Measurements from ENCODE around the gene ZNF135.

ZNF135 gene

GRCh38 chr19:58037927-58038687 is 21.0 kb upstream of the ZNF135 start:
- no peak overlapping the region for H3K4me3 ChIP-seq (ENCODE audit: low read length in 2 of 2)
- peak overlapping the region; percentile 82 for H2BK5ac ChIP-seq (ENCODE audit: low read length)
- DNase-seq (ENCODE audit: low spot score) = no peak
- peaks cover 0 to 5% of the 10 kb centered on the region in 2 donors for H3K36me3 ChIP-seq (replicated peaks in 1 of 2; ENCODE audit: control insufficient read depth in 2 of 2, insufficient read depth in 2 of 2, low read length in 2 of 2)
- H2AK5ac ChIP-seq (ENCODE audit: low read depth, low read length) = peak overlapping the region; percentile 97
- peaks cover 10 to 39% of the 10 kb centered on the region in 2 donors for H3K9me3 ChIP-seq (replicated peaks in 1 of 2; ENCODE audit: control insufficient read depth in 2 of 2, insufficient read depth in 1 of 2, low read depth in 1 of 2, low read length in 2 of 2)
- H2AFZ ChIP-seq (ENCODE audit: low read length) = peak overlapping the region; percentile 69
- H3K23ac ChIP-seq (ENCODE audit: low read depth, low read length, poor library complexity) = peak overlapping the region; percentile 65
- H3K27me3 ChIP-seq (ENCODE audit: control insufficient read depth in 3 of 3, insufficient read depth in 3 of 3, low read depth in 1 of 3, low read length in 3 of 3) = peaks cover 0 to 2% (median 0%) of the 10 kb centered on the region in 3 experiments
- no CpG with 5 or more reads among the region's 44 CpGs for WGBS, 2 donors (ENCODE audit: extremely low coverage in 2 of 2, insufficient read length in 2 of 2, insufficient replicate concordance in 1 of 2)
- peaks cover 3% of the 10 kb centered on the region for H3K79me1 ChIP-seq (ENCODE audit: low read depth, low read length)
- H4K91ac ChIP-seq (ENCODE audit: low read depth, low read length, poor library complexity) = peak overlapping the region; percentile 72
- peak overlapping the region; percentile 90 for H2BK12ac ChIP-seq (ENCODE audit: low read length)
- H3K4me1 ChIP-seq (ENCODE audit: control insufficient read depth in 2 of 2, insufficient read depth in 1 of 2, low read depth in 1 of 2, low read length in 2 of 2) = peaks cover 0 to 16% of the 10 kb centered on the region in 2 donors
- peak overlapping the region; percentile 70 for H3K9ac ChIP-seq (ENCODE audit: low read depth, low read length, poor library complexity)
- peak overlapping the region; percentile 92 for H3K18ac ChIP-seq (ENCODE audit: low read length)
- H3K14ac ChIP-seq (ENCODE audit: low read length) = peak overlapping the region; percentile 76
- peak overlapping the region; percentile 98 for H3K4ac ChIP-seq (ENCODE audit: low read length)
- H2BK15ac ChIP-seq (ENCODE audit: low read length) = no peak overlapping the region
- H3K27ac ChIP-seq (replicated peaks; ENCODE audit: low read length) = no peak overlapping the region
- peak overlapping the region; percentile 65 for H4K8ac ChIP-seq (ENCODE audit: low read depth, low read length)
- H2BK120ac ChIP-seq (ENCODE audit: low read depth, low read length) = peak overlapping the region; percentile 99
- no peak overlapping the region for H3K4me2 ChIP-seq (ENCODE audit: insufficient read depth, low read length, poor library complexity, severe bottlenecking)

GRCh38 chr19:58038688-58039204 is 20.3 kb upstream of the ZNF135 start:
- no peak overlapping the region for H4K91ac ChIP-seq (ENCODE audit: low read depth, low read length, poor library complexity)

GRCh38 chr19:58040751-58041525 is 18.1 kb upstream of the ZNF135 start:
- peaks cover 0 to 10% of the 10 kb centered on the region in 2 donors for H3K4me1 ChIP-seq (ENCODE audit: control insufficient read depth in 2 of 2, insufficient read depth in 1 of 2, low read depth in 1 of 2, low read length in 2 of 2)
- peaks cover 0 to 4% of the 10 kb centered on the region in 2 donors for H3K36me3 ChIP-seq (replicated peaks in 1 of 2; ENCODE audit: control insufficient read depth in 2 of 2, insufficient read depth in 2 of 2, low read length in 2 of 2)
- no peak overlapping the region for H2BK15ac ChIP-seq (ENCODE audit: low read length)
- H3K9ac ChIP-seq (ENCODE audit: low read depth, low read length, poor library complexity) = peak overlapping the region; percentile 77
- DNase-seq (ENCODE audit: low spot score) = no peak
- H3K27me3 ChIP-seq (ENCODE audit: control insufficient read depth in 3 of 3, insufficient read depth in 3 of 3, low read depth in 1 of 3, low read length in 3 of 3) = peaks cover 0 to 2% (median 0%) of the 10 kb centered on the region in 3 experiments
- no peak overlapping the region for H3K23ac ChIP-seq (ENCODE audit: low read depth, low read length, poor library complexity)
- no peak overlapping the region for H3K27ac ChIP-seq (replicated peaks; ENCODE audit: low read length)
- WGBS, 2 donors (ENCODE audit: extremely low coverage in 2 of 2, insufficient read length in 2 of 2, insufficient replicate concordance in 1 of 2) = no CpG with 5 or more reads among the region's 21 CpGs
- H3K14ac ChIP-seq (ENCODE audit: low read length) = no peak overlapping the region
- peaks cover 3% of the 10 kb centered on the region for H3K79me1 ChIP-seq (ENCODE audit: low read depth, low read length)
- H2BK12ac ChIP-seq (ENCODE audit: low read length) = no peak overlapping the region
- H2AFZ ChIP-seq (ENCODE audit: low read length) = peak overlapping the region; percentile 35
- peaks cover 22 to 37% of the 10 kb centered on the region in 2 donors for H3K9me3 ChIP-seq (replicated peaks in 1 of 2; ENCODE audit: control insufficient read depth in 2 of 2, insufficient read depth in 1 of 2, low read depth in 1 of 2, low read length in 2 of 2)
- H4K8ac ChIP-seq (ENCODE audit: low read depth, low read length) = no peak overlapping the region
- no peak overlapping the region for H3K4ac ChIP-seq (ENCODE audit: low read length)
- H3K18ac ChIP-seq (ENCODE audit: low read length) = no peak overlapping the region
- peak overlapping the region; percentile 10 for H2AK5ac ChIP-seq (ENCODE audit: low read depth, low read length)
- no peak overlapping the region for H2BK120ac ChIP-seq (ENCODE audit: low read depth, low read length)
- no peak overlapping the region for H4K91ac ChIP-seq (ENCODE audit: low read depth, low read length, poor library complexity)
- H3K4me2 ChIP-seq (ENCODE audit: insufficient read depth, low read length, poor library complexity, severe bottlenecking) = no peak overlapping the region
- no peak overlapping the region for H3K4me3 ChIP-seq (ENCODE audit: low read length in 2 of 2)
- no peak overlapping the region for H2BK5ac ChIP-seq (ENCODE audit: low read length)

More at GRCh38 chr19:58038688-58039204, 20.3 kb upstream of the ZNF135 start:
- peak overlapping the region; percentile 82 for H2BK5ac ChIP-seq (ENCODE audit: low read length)
- H3K27ac ChIP-seq (replicated peaks; ENCODE audit: low read length) = no peak overlapping the region
- H3K27me3 ChIP-seq (ENCODE audit: control insufficient read depth in 3 of 3, insufficient read depth in 3 of 3, low read depth in 1 of 3, low read length in 3 of 3) = peaks cover 0 to 2% (median 0%) of the 10 kb centered on the region in 3 experiments
- H3K4me2 ChIP-seq (ENCODE audit: insufficient read depth, low read length, poor library complexity, severe bottlenecking) = no peak overlapping the region
- H2AK5ac ChIP-seq (ENCODE audit: low read depth, low read length) = peak overlapping the region; percentile 17
- peak overlapping the region; percentile 69 for H2AFZ ChIP-seq (ENCODE audit: low read length)
- no peak overlapping the region for H3K4me3 ChIP-seq (ENCODE audit: low read length in 2 of 2)
- peaks cover 0 to 17% of the 10 kb centered on the region in 2 donors for H3K4me1 ChIP-seq (ENCODE audit: control insufficient read depth in 2 of 2, insufficient read depth in 1 of 2, low read depth in 1 of 2, low read length in 2 of 2)
- H2BK15ac ChIP-seq (ENCODE audit: low read length) = peak overlapping the region; percentile 61
- H3K9me3 ChIP-seq (replicated peaks in 1 of 2; ENCODE audit: control insufficient read depth in 2 of 2, insufficient read depth in 1 of 2, low read depth in 1 of 2, low read length in 2 of 2) = peaks cover 13 to 42% of the 10 kb centered on the region in 2 donors
- H4K8ac ChIP-seq (ENCODE audit: low read depth, low read length) = no peak overlapping the region
- peak overlapping the region; percentile 66 for H3K18ac ChIP-seq (ENCODE audit: low read length)
- WGBS, 2 donors (ENCODE audit: extremely low coverage in 2 of 2, insufficient read length in 2 of 2, insufficient replicate concordance in 1 of 2) = no CpG with 5 or more reads among the region's 8 CpGs
- H3K23ac ChIP-seq (ENCODE audit: low read depth, low read length, poor library complexity) = no peak overlapping the region
- no peak overlapping the region for H2BK120ac ChIP-seq (ENCODE audit: low read depth, low read length)
- H3K4ac ChIP-seq (ENCODE audit: low read length) = no peak overlapping the region
- no peak for DNase-seq (ENCODE audit: low spot score)
- peaks cover 3% of the 10 kb centered on the region for H3K79me1 ChIP-seq (ENCODE audit: low read depth, low read length)
- H3K9ac ChIP-seq (ENCODE audit: low read depth, low read length, poor library complexity) = peak overlapping the region; percentile 51
- peaks cover 0 to 5% of the 10 kb centered on the region in 2 donors for H3K36me3 ChIP-seq (replicated peaks in 1 of 2; ENCODE audit: control insufficient read depth in 2 of 2, insufficient read depth in 2 of 2, low read length in 2 of 2)
- H2BK12ac ChIP-seq (ENCODE audit: low read length) = no peak overlapping the region
- no peak overlapping the region for H3K14ac ChIP-seq (ENCODE audit: low read length)
